Stimulated activated CD8-positive, alpha-beta memory T cell treated with anti-CD3 and anti-CD28 coated beads, Interleukin-12 subunit alpha, Interleukin-12 subunit beta, amount 100 ng/mL, for 24 hours (primary cell): ENCODE results near the gene NOB1.
"Not testable (repeated sequence)": the region's sequence is repeated elsewhere in the genome, so short reads cannot be mapped to it uniquely, and the experiment has no call there.

ENCODE experiments used
- DNase-seq: peaks from one replicate; pipeline ENCODE4 v3.0.0-alpha.2; 2020; ENCODE audit errors: extremely low read depth

The NOB1 gene

GRCh38 chr16:69754469-69755310 lies at the start of gene NOB1:
Gene NOB1 (minus strand): TSS chr16:69754926. CDS start chr16:69754910, 16 bp downstream.
- peak; percentile 89 for DNase-seq

DNA sequence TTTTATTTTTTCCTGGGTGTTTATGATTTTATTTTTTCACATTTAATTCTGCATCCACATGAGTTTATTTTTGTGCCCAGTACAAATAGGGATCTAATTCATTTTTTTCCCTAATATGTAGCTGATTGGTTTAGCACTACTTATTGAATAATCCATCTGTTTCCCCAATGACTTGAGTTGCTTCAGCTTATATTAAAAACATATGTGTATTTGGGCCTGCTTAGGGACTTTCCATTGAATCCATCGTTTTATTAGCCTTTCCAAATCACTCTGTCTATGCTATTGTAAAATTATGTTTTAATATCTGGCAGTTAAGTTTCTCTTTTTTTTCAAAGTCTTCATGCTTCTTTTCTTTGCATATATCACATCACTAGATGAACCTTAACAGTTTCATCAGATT lies 49.6 kb upstream of the NOB1 start:
- DNase-seq: no peak

- no peak for DNase-seq
These were observed 44.9 kb upstream of the NOB1 start for GRCh38 chr16:69799611-69800031.

- DNase-seq: no peak
These were observed 43.7 kb upstream of the NOB1 start for GRCh38 chr16:69798466-69798865.

DNA sequence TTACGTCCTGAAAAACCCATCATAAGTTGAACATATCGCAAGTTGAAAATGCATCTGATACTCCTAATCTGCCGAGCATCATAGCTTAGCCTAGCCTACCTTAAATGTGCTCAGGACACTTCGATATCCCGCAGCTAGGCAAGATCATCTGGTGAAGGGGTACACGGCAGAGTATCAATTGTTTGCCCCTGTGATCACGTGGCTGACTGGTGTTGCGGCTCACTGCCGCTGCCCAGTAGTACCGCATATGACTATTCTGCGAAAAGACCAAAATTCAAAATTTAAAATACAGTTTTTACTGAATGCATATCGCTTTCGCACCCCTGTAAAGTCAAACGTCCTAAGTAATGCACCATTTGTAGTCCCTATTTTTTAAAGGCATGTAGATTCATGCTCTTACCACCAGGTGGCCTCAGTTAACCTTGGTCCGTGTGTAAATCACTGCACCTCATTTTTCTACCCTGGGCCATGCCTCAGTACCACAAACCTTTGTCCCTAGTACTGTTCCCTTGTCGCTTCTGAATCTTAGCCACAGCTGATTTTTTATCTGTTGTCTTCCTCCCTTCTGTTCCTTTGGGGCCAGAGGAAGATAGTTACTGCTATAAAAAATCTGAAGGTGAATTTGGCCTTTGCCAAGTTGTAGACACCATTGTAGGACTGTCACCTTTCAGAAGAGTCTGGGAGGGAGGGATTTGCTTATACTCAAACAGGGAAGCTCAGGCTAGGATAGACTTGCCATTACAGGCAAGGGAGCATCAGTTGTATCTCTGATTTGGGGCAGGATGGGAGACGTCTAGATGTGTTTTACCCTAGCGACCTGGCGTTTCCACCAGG lies 41.8 kb upstream of the NOB1 start:
- DNase-seq: no peak

- DNase-seq: no peak
These were observed 39.8 kb upstream of the NOB1 start for GRCh38 chr16:69794486-69794885.

- DNase-seq: no peak
These were observed 38.8 kb upstream of the NOB1 start for GRCh38 chr16:69793526-69793925.

DNA sequence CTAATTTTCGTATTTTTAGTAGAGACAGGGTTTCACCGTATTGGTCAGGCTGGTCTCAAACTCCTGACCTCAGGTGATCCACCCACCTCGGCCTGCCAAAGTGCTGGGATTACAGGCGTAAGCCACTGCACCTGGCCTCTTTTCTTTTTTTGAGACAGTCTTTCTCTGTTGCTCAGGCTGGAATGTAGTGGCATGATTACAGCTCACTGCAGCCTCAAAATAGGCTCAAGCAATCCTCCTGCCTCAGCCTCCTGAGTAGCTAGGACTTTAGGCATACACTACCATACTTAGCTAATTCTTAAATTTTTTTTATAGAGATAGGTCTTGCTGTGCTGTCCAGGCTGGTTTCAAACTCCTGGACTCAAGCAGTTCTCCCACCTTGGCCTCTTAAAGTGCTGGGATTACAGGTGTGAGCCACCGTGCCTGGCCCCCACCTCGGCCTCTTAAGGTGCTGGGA lies 36.7 kb upstream of the NOB1 start:
- DNase-seq: not testable (repeated sequence)

- DNase-seq: no peak
These were observed 33.2 kb upstream of the NOB1 start for GRCh38 chr16:69787883-69788282.

- no peak for DNase-seq
These were observed 29.9 kb upstream of the NOB1 start for GRCh38 chr16:69784586-69784985.

- no peak for DNase-seq
These were observed 26.4 kb upstream of the NOB1 start for GRCh38 chr16:69781118-69781517.

DNA sequence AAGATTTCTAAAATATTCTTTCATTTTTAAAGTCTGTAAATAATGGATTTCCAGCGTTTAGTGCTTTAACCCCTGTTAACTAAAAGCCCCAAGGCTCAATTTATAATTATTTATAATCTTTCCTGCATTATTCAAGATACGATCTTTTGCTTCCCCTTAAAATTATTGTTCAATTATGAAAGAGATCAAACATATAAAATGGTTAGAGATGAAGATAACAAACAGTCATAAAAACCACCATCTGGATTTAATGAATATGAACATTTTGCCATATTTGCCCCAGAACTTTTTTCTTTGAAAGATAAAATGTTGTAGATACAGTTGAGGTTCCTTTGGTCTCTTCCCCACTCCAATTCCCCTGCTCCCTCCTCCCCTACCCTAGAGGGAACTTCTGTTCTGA lies 25.0 kb upstream of the NOB1 start:
- DNase-seq: no peak

- no peak for DNase-seq
These were observed 20.8 kb upstream of the NOB1 start for GRCh38 chr16:69775563-69775962.

GRCh38 chr16:69773260-69773947 lies 18.7 kb upstream of the NOB1 start:
- DNase-seq: no peak

GRCh38 chr16:69771651-69771967 lies 16.9 kb upstream of the NOB1 start:
- no peak for DNase-seq

- DNase-seq: no peak
These were observed 14.7 kb upstream of the NOB1 start for GRCh38 chr16:69769404-69769803.

DNA sequence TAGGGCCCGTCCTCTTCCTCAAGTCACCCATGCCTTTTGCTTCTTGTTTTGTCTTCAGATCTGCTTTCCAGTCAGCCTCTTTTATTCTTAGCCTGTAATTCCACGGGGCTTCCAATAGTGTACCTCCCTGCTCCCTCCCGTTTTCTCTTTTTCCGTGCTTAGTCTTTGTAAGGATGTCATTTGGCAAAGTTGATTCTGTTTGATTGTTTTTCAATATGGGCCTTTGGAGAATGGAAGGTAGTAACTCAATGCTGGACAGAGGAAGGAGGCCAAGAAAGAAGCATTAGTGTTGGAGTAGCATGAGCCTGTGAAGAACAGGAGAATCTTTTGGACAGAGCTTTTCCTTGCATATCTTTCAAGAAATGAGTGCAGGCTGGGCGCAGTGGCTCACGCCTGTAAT lies 13.9 kb upstream of the NOB1 start:
- no peak for DNase-seq

GRCh38 chr16:69767459-69768229 lies 12.9 kb upstream of the NOB1 start:
- no peak for DNase-seq

GRCh38 chr16:69763599-69763942 lies 8.8 kb upstream of the NOB1 start:
- DNase-seq: no peak

DNA sequence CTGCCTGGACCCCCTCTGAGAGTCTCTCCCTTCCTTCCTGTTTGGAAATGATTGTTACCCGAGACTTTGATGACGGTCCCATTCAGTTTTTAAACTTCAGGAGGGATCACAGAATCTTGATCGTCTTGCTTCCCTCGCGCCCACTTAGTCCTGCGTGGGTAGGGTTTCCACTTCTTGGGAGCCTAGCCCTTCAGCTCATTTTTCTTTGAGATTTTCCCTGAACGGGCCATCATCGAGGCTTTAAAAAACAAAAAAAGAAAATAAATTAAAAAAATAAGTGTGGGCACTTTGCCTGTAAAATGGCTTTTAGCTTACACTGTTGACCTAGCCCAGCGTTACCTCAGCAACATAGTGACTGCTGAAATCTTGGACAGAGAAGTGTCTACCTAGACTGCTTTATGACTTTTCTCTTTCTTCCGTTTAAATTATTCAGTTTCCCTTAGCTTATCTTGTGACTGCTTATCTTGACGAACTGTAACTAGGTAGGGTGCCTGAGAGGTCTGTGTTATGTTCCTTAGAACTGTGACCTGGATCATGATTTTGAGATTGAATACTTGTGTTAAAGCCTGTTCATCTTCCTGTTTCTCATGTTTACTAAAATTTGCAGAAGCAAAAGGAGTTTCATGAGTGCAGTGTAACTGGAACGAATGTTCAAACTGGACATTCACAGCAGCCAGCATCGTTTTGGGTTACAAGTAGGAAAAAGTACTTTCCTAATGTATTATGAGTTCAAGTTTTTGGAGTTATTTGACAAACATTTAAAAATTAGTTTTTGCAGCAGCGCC lies 8.3 kb upstream of the NOB1 start:
- DNase-seq: no peak
